Measurements from ENCODE around the gene MFNG.

DNA sequence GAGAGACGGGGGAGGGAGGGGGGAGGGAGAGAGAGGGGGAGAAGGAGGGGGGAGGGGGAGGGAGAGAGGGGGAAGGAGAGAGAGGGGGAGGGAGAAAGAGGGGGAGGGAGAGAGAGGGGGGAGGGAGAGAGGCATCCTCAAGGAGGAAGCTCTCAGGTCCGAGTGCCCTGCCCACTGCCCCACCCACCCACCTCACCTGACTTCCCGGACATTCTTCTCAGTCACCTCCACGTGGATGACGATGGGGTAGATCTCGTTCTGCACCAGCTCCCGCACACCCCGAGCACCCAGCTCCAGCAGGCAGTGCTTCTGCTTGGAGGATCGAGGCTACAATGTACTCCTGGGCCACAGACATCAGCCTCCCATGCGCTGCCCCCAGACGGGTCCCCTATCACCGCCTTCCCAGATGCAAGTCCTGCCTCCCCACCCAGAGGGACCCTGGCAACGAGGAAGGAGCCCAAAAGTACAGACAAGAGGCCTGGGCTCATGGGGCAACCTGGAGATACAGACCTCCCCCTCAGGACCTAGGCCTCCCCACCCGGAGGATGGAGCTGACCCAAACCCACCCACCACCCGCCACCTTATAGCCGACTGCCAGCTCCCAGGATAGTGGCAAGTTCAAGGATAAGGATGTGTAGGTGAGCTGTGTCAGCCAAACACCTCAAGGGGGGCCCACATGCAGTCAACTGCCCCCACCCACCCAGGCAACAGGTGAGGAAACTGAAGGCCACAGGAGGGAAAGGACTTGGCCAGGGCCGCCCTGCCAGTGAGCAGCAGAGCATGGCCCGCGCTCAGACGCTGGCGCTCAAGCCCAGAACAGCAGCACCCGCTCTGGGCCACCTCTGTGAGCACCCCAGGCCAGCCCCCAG is 5.6 kb upstream of the MFNG start:
- TF ChIP-seq, protein P1, sequence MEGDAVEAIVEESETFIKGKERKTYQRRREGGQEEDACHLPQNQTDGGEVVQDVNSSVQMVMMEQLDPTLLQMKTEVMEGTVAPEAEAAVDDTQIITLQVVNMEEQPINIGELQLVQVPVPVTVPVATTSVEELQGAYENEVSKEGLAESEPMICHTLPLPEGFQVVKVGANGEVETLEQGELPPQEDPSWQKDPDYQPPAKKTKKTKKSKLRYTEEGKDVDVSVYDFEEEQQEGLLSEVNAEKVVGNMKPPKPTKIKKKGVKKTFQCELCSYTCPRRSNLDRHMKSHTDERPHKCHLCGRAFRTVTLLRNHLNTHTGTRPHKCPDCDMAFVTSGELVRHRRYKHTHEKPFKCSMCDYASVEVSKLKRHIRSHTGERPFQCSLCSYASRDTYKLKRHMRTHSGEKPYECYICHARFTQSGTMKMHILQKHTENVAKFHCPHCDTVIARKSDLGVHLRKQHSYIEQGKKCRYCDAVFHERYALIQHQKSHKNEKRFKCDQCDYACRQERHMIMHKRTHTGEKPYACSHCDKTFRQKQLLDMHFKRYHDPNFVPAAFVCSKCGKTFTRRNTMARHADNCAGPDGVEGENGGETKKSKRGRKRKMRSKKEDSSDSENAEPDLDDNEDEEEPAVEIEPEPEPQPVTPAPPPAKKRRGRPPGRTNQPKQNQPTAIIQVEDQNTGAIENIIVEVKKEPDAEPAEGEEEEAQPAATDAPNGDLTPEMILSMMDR (conservative IDR thresholded peaks at IDR 0.05 in 1 of 2, IDR thresholded peaks at IDR 0.05 in 1 of 2; ENCODE audit: extremely low read depth in 1 of 2, insufficient read depth in 1 of 2, low read depth in 1 of 2, low read length in 2 of 2): no peak
- no peak for TF ChIP-seq EZH2 (IDR thresholded peaks at IDR 0.05; ENCODE audit: borderline replicate concordance, low read length)

Data from mammary epithelial cell (primary cell).